OCI-LY7 (cell line): Measurements from ENCODE around the gene VANGL1. TPM values are rescaled to one million over a fixed set of nuclear protein-coding genes. Genes with fewer than 3 reads are reported as not detected.

Experiments
- BruUV-seq: library from RNA; stranded (reverse); fragments of 400-500 nt; replicated peaks from 2 replicates; lab custom pipeline; 2021; lab: Mats Ljungman, UMichigan
- CTCF ChIA-PET: fragments of 300-600 bp; sonication (Branson Sonifier 250); formaldehyde crosslinking; loops from one replicate; lab custom pipeline; 2022; ENCODE audit warnings: antibody characterized with exemption; ENCODE audit not compliant: unreplicated experiment; lab: Charles Lee
- POLR2A ChIA-PET: fragments of 300-600 bp; sonication (Branson Sonifier 250); formaldehyde crosslinking; loops from one replicate; lab custom pipeline; 2022; ENCODE audit warnings: antibody characterized with exemption; lab: Charles Lee
- DNase-seq: peaks from one replicate; pipeline ENCODE4 v3.0.0-alpha.2; 2015; ENCODE audit warnings: low spot score
- H2AFZ ChIP-seq: fragments of 200-600 bp; sonication (generic), shearing (Covaris generic); 2 replicates; pipeline ENCODE4 v1.6.1; 2014; ENCODE audit warnings: mild to moderate bottlenecking, antibody characterized with exemption, low read length, moderate library complexity
- H3K27ac ChIP-seq: fragments of 200-600 bp; sonication (generic); 2 replicates; pipeline ENCODE4 v1.5.1; 2014; ENCODE audit warnings: mixed run types, low read depth, mild to moderate bottlenecking, moderate library complexity, low read length, inconsistent platforms; ENCODE audit not compliant: poor library complexity, severe bottlenecking
- H3K36me3 ChIP-seq: fragments of 200-600 bp; sonication (generic); 2 replicates; pipeline ENCODE4 v1.6.1; 2014; ENCODE audit warnings: mild to moderate bottlenecking, antibody characterized with exemption, low read length, moderate library complexity, mixed read lengths; ENCODE audit not compliant: insufficient read depth
- H3K4me1 ChIP-seq: fragments of 200-600 bp; sonication (generic); 2 replicates; pipeline ENCODE4 v1.5.1; 2014; ENCODE audit warnings: mild to moderate bottlenecking, low read length; ENCODE audit not compliant: insufficient read depth, poor library complexity, severe bottlenecking
- H3K4me2 ChIP-seq: fragments of 200-600 bp; sonication (generic); 2 replicates; pipeline ENCODE4 v1.6.1; 2014; ENCODE audit warnings: mild to moderate bottlenecking, low read length
- H3K4me3 ChIP-seq: fragments of 200-600 bp; sonication (generic); 2 replicates; pipeline ENCODE4 v1.5.1; 2014; ENCODE audit warnings: mild to moderate bottlenecking, low read depth, low read length; ENCODE audit not compliant: poor library complexity, severe bottlenecking
- H3K79me2 ChIP-seq: fragments of 200-600 bp; sonication (generic); 2 replicates; pipeline ENCODE4 v1.6.1; 2016; ENCODE audit warnings: low read depth, mild to moderate bottlenecking, low read length, moderate library complexity, mixed read lengths; ENCODE audit not compliant: insufficient read depth
- H3K9me2 ChIP-seq: fragments of 200-600 bp; sonication (generic); 2 replicates; pipeline ENCODE4 v1.6.1; 2016; ENCODE audit warnings: mild to moderate bottlenecking, low read length, mixed read lengths; ENCODE audit not compliant: insufficient read depth
- H3K9me3 ChIP-seq: fragments of 200-600 bp; sonication (generic); 2 replicates; pipeline ENCODE4 v1.6.1; 2014; ENCODE audit warnings: mild to moderate bottlenecking, mixed run types, low read length, mixed read lengths
- H4K20me1 ChIP-seq: fragments of 200-600 bp; sonication (generic); 2 replicates; pipeline ENCODE4 v1.6.1; 2014; ENCODE audit warnings: mild to moderate bottlenecking, antibody characterized with exemption, low read length, moderate library complexity, mixed read lengths; ENCODE audit not compliant: insufficient read depth
- CTCF ChIP-seq: fragments of 200-600 bp; sonication (generic); conservative IDR thresholded peaks from 2 replicates; pipeline ENCODE4 v1.5.1; 2014; ENCODE audit warnings: mild to moderate bottlenecking, antibody characterized with exemption, low read length, moderate library complexity, mixed read lengths
- EZH2phosphoT487 ChIP-seq: fragments of 200-600 bp; sonication (generic); IDR thresholded peaks from 2 replicates; pipeline ENCODE4 v1.6.1; 2018; ENCODE audit warnings: low read depth, borderline replicate concordance, mild to moderate bottlenecking, mixed run types, antibody characterized with exemption, low read length, moderate library complexity, mixed read lengths
- intact Hi-C: fragments of 100-400 bp; cut with micrococcal nuclease; formaldehyde crosslinking; loops from one replicate; pipeline ENCODE4 v1.10.0; 2022; ENCODE audit not compliant: unreplicated experiment
- total RNA-seq, 2 experiments: library from RNA; depleted of rRNA in 1 of 2; stranded (reverse); fragments of >200 nt in 1 of 2; shearing (Covaris generic) in 1 of 2; gene quantifications; 2 replicates each; pipeline ENCODE4 v1.2.3, GENCODE V29; 2014 to 2022

The VANGL1 gene
- total RNA-seq, 2 experiments from 2014 or later: 1.2 TPM; not detected in 1

GRCh38 chr1:115654663-115655305, 13.0 kb downstream of the VANGL1 start:
- no peak for DNase-seq
- no peaks in the 10 kb centered on the region for H3K79me2 ChIP-seq
- no peaks in the 10 kb centered on the region for H3K9me3 ChIP-seq
- H4K20me1 ChIP-seq: no peaks in the 10 kb centered on the region
- TF ChIP-seq EZH2phosphoT487 (no peak), CTCF (no peak)
- no peaks in the 10 kb centered on the region for H3K36me3 ChIP-seq
- H3K4me1 ChIP-seq: no peaks in the 10 kb centered on the region
- H2AFZ ChIP-seq: no peak overlapping the region
- ChIA-PET POLR2A (no interaction called here), CTCF (no interaction called here)
- H3K4me3 ChIP-seq: no peak overlapping the region
- BruUV-seq: no TSS peak
- H3K27ac ChIP-seq: no peak overlapping the region
- no peaks in the 10 kb centered on the region for H3K9me2 ChIP-seq
- intact Hi-C loops: no loop called here
- no peak overlapping the region for H3K4me2 ChIP-seq

DNA sequence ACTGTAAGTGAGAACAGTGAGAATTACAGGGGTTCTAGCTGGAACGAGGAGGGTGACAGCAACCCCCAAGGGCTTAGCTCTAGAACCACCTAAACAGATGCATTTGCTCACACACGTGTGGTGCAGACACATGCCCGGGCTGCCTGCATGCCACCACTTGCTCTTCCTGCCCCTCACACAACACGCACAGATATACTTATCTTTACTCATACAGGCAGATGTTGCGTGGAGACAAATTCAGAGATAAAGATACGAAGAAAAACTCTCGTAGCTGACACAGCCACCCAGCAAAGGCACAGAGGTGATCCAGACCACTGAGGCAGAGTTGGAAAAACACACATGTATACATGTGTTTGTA, 13.5 kb downstream of the VANGL1 start:
- Histone ChIP-seq H3K79me2 (no peaks in the 10 kb centered on the region), H2AFZ (no peak overlapping the region), H3K9me2 (no peaks in the 10 kb centered on the region), H4K20me1 (no peaks in the 10 kb centered on the region), H3K9me3 (no peaks in the 10 kb centered on the region), H3K27ac (no peak overlapping the region), H3K4me2 (no peak overlapping the region), H3K4me1 (no peaks in the 10 kb centered on the region), H3K36me3 (no peaks in the 10 kb centered on the region), H3K4me3 (no peak overlapping the region)
- ChIA-PET CTCF (no interaction called here), POLR2A (no interaction called here)
- no peak for DNase-seq
- intact Hi-C loops: no loop called here
- TF ChIP-seq EZH2phosphoT487: no peak
- no peak for TF ChIP-seq CTCF
- no TSS peak for BruUV-seq

DNA sequence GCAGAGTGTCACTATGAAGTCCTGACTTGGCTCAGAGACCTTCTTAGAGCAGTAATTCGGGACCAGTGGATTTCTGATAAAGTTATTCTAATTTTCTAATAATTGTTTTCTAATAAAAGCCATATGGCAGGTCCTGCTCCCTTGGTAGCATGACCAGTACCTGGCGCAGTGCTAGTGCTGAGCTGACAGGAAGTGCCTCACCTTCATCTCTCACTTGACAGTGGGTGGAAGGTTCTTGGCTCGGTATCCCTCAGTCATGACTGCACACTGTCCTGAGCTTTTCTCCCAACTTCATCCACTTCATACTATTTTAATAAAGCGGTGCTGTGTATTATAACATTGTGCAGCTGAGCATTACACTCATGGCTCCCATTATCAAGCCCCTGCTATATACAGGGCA, 14.1 kb downstream of the VANGL1 start:
- no peak overlapping the region for H3K4me2 ChIP-seq
- intact Hi-C loops: no loop called here
- ChIA-PET POLR2A (no interaction called here), CTCF (no interaction called here)
- no peak overlapping the region for H3K4me3 ChIP-seq
- H3K36me3 ChIP-seq: no peaks in the 10 kb centered on the region
- H2AFZ ChIP-seq: no peak overlapping the region
- TF ChIP-seq EZH2phosphoT487: no peak
- no peak for TF ChIP-seq CTCF
- H3K4me1 ChIP-seq: no peaks in the 10 kb centered on the region
- H3K27ac ChIP-seq: no peak overlapping the region
- H3K9me2 ChIP-seq: no peaks in the 10 kb centered on the region
- H4K20me1 ChIP-seq: no peaks in the 10 kb centered on the region
- no peaks in the 10 kb centered on the region for H3K9me3 ChIP-seq
- BruUV-seq: no TSS peak
- no peak for DNase-seq
- no peaks in the 10 kb centered on the region for H3K79me2 ChIP-seq
